GM12878 (cell line): ENCODE measurements around the gene MAP4K4. TPM values are rescaled to one million over a fixed set of nuclear protein-coding genes. Genes with fewer than 3 reads are reported as not detected.

Source experiments
- ATAC-seq: fragments of 200-7000 bp; cut with Tn5 transposase; 3 replicates; pipeline ENCODE4 v1.9.1; 2020; ENCODE audit warnings: mild to moderate bottlenecking, moderate library complexity
- BruUV-seq: library from RNA; stranded (reverse); fragments of 400-500 nt; replicated peaks from 2 replicates; lab custom pipeline; 2021; lab: Mats Ljungman, UMichigan
- CTCF ChIA-PET: fragments of 300-600 bp; sonication (Branson Sonifier 250); formaldehyde crosslinking; extraction: SDS; loops from one replicate; lab custom pipeline; 2021; ENCODE audit warnings: inconsistent platforms; lab: Yijun Ruan, JAX
- POLR2A ChIA-PET: fragments of 350-600 bp; formaldehyde crosslinking; extraction: SDS; loops from one replicate; lab custom pipeline; 2021; ENCODE audit warnings: inconsistent platforms; lab: Charles Lee
- RAD21 ChIA-PET: fragments of 300-600 bp; sonication (Branson Sonifier 250); formaldehyde crosslinking; loops from one replicate; lab custom pipeline; 2023; ENCODE audit warnings: antibody characterized with exemption; ENCODE audit not compliant: unreplicated experiment; lab: Charles Lee
- SMC1A ChIA-PET: fragments of 300-600 bp; sonication (Branson Sonifier 250); formaldehyde crosslinking; loops from one replicate; lab custom pipeline; 2023; ENCODE audit not compliant: unreplicated experiment, uncharacterized antibody; lab: Charles Lee
- DNase-seq: peaks from one replicate; pipeline ENCODE4 v3.0.0-alpha.2; 2011; ENCODE audit warnings: low read depth, low spot score
- FAIRE-seq: peaks from 3 replicates; lab custom pipeline; 2011; peaks lifted over from hg19 to GRCh38; lab: Jason Lieb, UNC
- H2AFZ ChIP-seq: 2 replicates; pipeline ENCODE4 v1.6.0; 2011; ENCODE audit warnings: low read depth, low read length, control low read depth; ENCODE audit not compliant: control insufficient read depth
- H3K27ac ChIP-seq: 2 replicates; pipeline ENCODE4 v1.5.1; 2011; ENCODE audit warnings: control low read depth; ENCODE audit not compliant: control insufficient read depth, insufficient read depth
- H3K27me3 ChIP-seq, 2 experiments: replicated peaks in 1 of 2; 2 replicates each; pipeline versions ENCODE4 v1.6.0 to v1.6.1; 2011; ENCODE audit warnings: low read length in 1 of 2; ENCODE audit not compliant: control insufficient read depth in 2 of 2, insufficient read depth in 2 of 2
- H3K36me3 ChIP-seq, 2 experiments: 2 replicates each; pipeline ENCODE4 v1.5.1; 2011; ENCODE audit warnings: low read length in 1 of 2; ENCODE audit not compliant: control insufficient read depth in 2 of 2, insufficient read depth in 2 of 2
- H3K4me1 ChIP-seq: 2 replicates; pipeline ENCODE4 v1.6.1; 2011; ENCODE audit warnings: mild to moderate bottlenecking, low read length, moderate library complexity, mixed read lengths; ENCODE audit not compliant: control insufficient read depth, insufficient read depth
- H3K4me2 ChIP-seq: 2 replicates; pipeline ENCODE4 v1.6.0; 2011; ENCODE audit warnings: control low read depth; ENCODE audit not compliant: control insufficient read depth, insufficient read depth
- H3K4me3 ChIP-seq: fragments of 200-600 bp; sonication (generic); 2 replicates; pipeline ENCODE4 v1.5.1; 2016
- H3K79me2 ChIP-seq: 2 replicates; pipeline ENCODE4 v1.6.0; 2011; ENCODE audit warnings: low read length; ENCODE audit not compliant: control insufficient read depth, insufficient read depth
- H3K9ac ChIP-seq: 2 replicates; pipeline ENCODE4 v1.8.0; 2011; ENCODE audit warnings: low read length, control low read depth, mixed read lengths; ENCODE audit not compliant: control insufficient read depth, insufficient read depth
- H3K9me3 ChIP-seq: replicated peaks from 3 replicates; pipeline ENCODE4 v1.5.1; 2011; ENCODE audit warnings: mild to moderate bottlenecking, low read length; ENCODE audit not compliant: control insufficient read depth, insufficient read depth
- H4K20me1 ChIP-seq: 2 replicates; pipeline ENCODE4 v1.6.0; 2011; ENCODE audit not compliant: control insufficient read depth, insufficient read depth
- ATF3 ChIP-seq: IDR thresholded peaks from 2 replicates; pipeline ENCODE4 v1.6.1; 2011; ENCODE audit warnings: low read depth, mild to moderate bottlenecking, low read length, moderate library complexity, borderline replicate concordance; ENCODE audit errors: extremely low read depth
- CHD1 ChIP-seq: IDR thresholded peaks from 2 replicates; pipeline ENCODE4 v1.6.1; 2012; ENCODE audit warnings: low read depth, low read length, improper control_type of control experiment
- GABPA ChIP-seq: IDR thresholded peaks from 2 replicates; pipeline ENCODE4 v1.6.1; 2014; ENCODE audit warnings: antibody characterized with exemption, low read depth, mild to moderate bottlenecking, inconsistent platforms
- MXI1 ChIP-seq: fragments of 150-350 bp; IDR thresholded peaks from 2 replicates; pipeline ENCODE4 v1.6.1; 2011; ENCODE audit warnings: low read depth, mild to moderate bottlenecking, inconsistent platforms, low read length, improper control_type of control experiment
- NFIC ChIP-seq: IDR thresholded peaks from 2 replicates; pipeline ENCODE4 v1.6.1; 2012; ENCODE audit warnings: low read depth, mild to moderate bottlenecking, inconsistent platforms, low read length, moderate library complexity
- NFXL1 ChIP-seq: fragments of 450-650 bp; IDR thresholded peaks from 2 replicates; pipeline ENCODE4 v1.6.1; 2017; ENCODE audit warnings: antibody characterized with exemption, mild to moderate bottlenecking, borderline replicate concordance
- SIX5 ChIP-seq: IDR thresholded peaks from 2 replicates; pipeline ENCODE4 v1.6.1; 2011; ENCODE audit warnings: mild to moderate bottlenecking, low read depth, low read length, moderate library complexity; ENCODE audit not compliant: severe bottlenecking
- SPI1 ChIP-seq: IDR thresholded peaks from 2 replicates; pipeline ENCODE4 v1.6.1; 2011; ENCODE audit warnings: low read depth, mild to moderate bottlenecking, low read length, moderate library complexity, borderline replicate concordance; ENCODE audit not compliant: insufficient read depth
- WGBS: methylation state at CpG from one replicate; pipeline ENCODE4 v1.1.6; 2016; ENCODE audit warnings: low lambda C conversion rate; ENCODE audit not compliant: insufficient replicate concordance, insufficient coverage; ENCODE audit errors: missing lambda C conversion rate; 5-methylcytosine and 5-hydroxymethylcytosine counted together
- in situ Hi-C: fragments of 300-500 bp; cut with MboI; formaldehyde crosslinking; loops from 9 replicates; pipeline ENCODE4 v1.14.3; 2018; ENCODE audit warnings: mixed read lengths
- intact Hi-C: fragments of 100-400 bp; cut with micrococcal nuclease; formaldehyde crosslinking; loops from one replicate; pipeline ENCODE4 v1.14.2; 2022; ENCODE audit not compliant: unreplicated experiment
- polyA plus RNA-seq, 11 experiments: library from polyadenylated mRNA; depleted of rRNA in 4 of 11; unstranded in 6 of 11; stranded (reverse) in 5 of 11; fragments of >200 nt; fragmentation: Nextera tagmentation in 4 of 11; fragmentation: Illumina TruSeq in 1 of 11; extraction: Ambion mirVana in 4 of 11; extraction: Trizol in 1 of 11; gene quantifications; 1 replicate in 1 of 11; 2 replicates in 10 of 11; pipeline versions ENCODE4 v1.2.1 to v1.2.3, GENCODE V29; 2011 to 2016; ENCODE audit warnings: inconsistent platforms in 2 of 11, missing spikeins in 2 of 11, low read depth in 1 of 11
- total RNA-seq, 4 experiments: library from RNA; depleted of rRNA in 3 of 4; stranded (reverse); fragments of >200 nt in 3 of 4; fragmentation: Illumina TruSeq in 1 of 4; extraction: Trizol in 1 of 4; gene quantifications; 2 replicates each; pipeline versions ENCODE4 v1.2.1 to v1.2.3, GENCODE V29; 2013 to 2021

MAP4K4 gene
- total and polyA plus RNA-seq, 10 of the 15 experiments (the other 5 are each of a cell fraction or from before 2014, with no cell fraction given) = 1.9 to 50.4 (median 9.7) TPM

- DNase-seq = no peak
- in situ Hi-C loops (no loop called here), intact Hi-C loops (no loop called here)
- no peak overlapping the region for H3K27ac ChIP-seq
- H4K20me1 ChIP-seq = no peaks in the 10 kb centered on the region
- CTCF ChIA-PET = no interaction called here
- POLR2A ChIA-PET = no interaction called here
- no peak overlapping the region for H3K4me2 ChIP-seq
- no peak for ATAC-seq
- H3K27me3 ChIP-seq = peaks cover 2 to 26% of the 10 kb centered on the region in 2 experiments; a peak in 3 of 4 replicates
- no peaks in the 10 kb centered on the region; the same call in 2 of the 3 replicates for H3K9me3 ChIP-seq
- H3K36me3 ChIP-seq = no peaks in the 10 kb centered on the region
- no peaks in the 10 kb centered on the region for H3K79me2 ChIP-seq
- RAD21 ChIA-PET = interaction anchor here (0.6 kb wide), 1 partner anchor 72 kb away, joined by 4 read pairs; no protein-coding TSS in a partner anchor
- no TSS peak for BruUV-seq
- no peak overlapping the region for H2AFZ ChIP-seq
- 50% methylated on average over 3 of the region's 3 CpGs for WGBS
- no peak for FAIRE-seq
- H3K4me3 ChIP-seq = no peak overlapping the region
- no peak overlapping the region for H3K9ac ChIP-seq
- SMC1A ChIA-PET = interaction anchor here (0.7 to 0.9 kb wide), 2 partner anchors 13 to 61 kb away, joined by 3 read pairs; no protein-coding TSS in a partner anchor
- TF ChIP-seq CHD1 (no peak), SPI1 (no peak), GABPA (no peak), SIX5 (no peak), ATF3 (no peak), NFXL1 (no peak), NFIC (no peak), MXI1 (no peak)
- no peaks in the 10 kb centered on the region; the same call in 1 of the 2 replicates for H3K4me1 ChIP-seq
Observed at GRCh38 chr2:101693991-101694588, 3.4 kb upstream of the MAP4K4 start.
